SK-N-SH treated with all-trans-retinoic acid at 6 μM for 48 hours (cell line): ENCODE results near the gene LHX6.

ENCODE experiments used
- ATAC-seq: fragments of 200-7000 bp; cut with Tn5 transposase; 3 replicates; pipeline ENCODE4 v1.9.1; 2020; ENCODE audit warnings: mild to moderate bottlenecking, moderate library complexity
- ARNTL ChIP-seq: fragments of 450-650 bp; formaldehyde crosslinking; IDR thresholded peaks from 2 replicates; pipeline ENCODE4 v1.5.0; 2020; ENCODE audit warnings: low read depth, mild to moderate bottlenecking, moderate library complexity, borderline replicate concordance
- BACH2 ChIP-seq: fragments of 250-450 bp; sonication (Bioruptor Pico); IDR thresholded peaks from 2 replicates; pipeline ENCODE4 v1.9.0; 2021; ENCODE audit warnings: mild to moderate bottlenecking, borderline replicate concordance
- CSDC2 ChIP-seq: fragments of 250-450 bp; sonication (Bioruptor Pico); IDR thresholded peaks from 2 replicates; pipeline ENCODE4 v1.5.0; 2020; ENCODE audit warnings: mild to moderate bottlenecking, moderate library complexity
- GLIS3 ChIP-seq: fragments of 250-450 bp; sonication (Bioruptor Pico); IDR thresholded peaks from 2 replicates; pipeline ENCODE4 v1.5.0; 2020; ENCODE audit warnings: mild to moderate bottlenecking, moderate library complexity
- ISL1 ChIP-seq: fragments of 250-450 bp; sonication (Bioruptor Pico); IDR thresholded peaks from 2 replicates; pipeline ENCODE4 v2.1.2; 2022; ENCODE audit warnings: mild to moderate bottlenecking, moderate library complexity
- OSR1 ChIP-seq: fragments of 250-450 bp; sonication (Bioruptor Pico); IDR thresholded peaks from 2 replicates; pipeline ENCODE4 v1.8.0; 2022; ENCODE audit warnings: moderate library complexity, mild to moderate bottlenecking, inconsistent platforms
- PPARA ChIP-seq: fragments of 250-450 bp; sonication (Bioruptor Pico); IDR thresholded peaks from 2 replicates; pipeline ENCODE4 v1.5.0; 2020; ENCODE audit warnings: mild to moderate bottlenecking, borderline replicate concordance
- SNAI2 ChIP-seq: fragments of 250-450 bp; sonication (Bioruptor Pico); IDR thresholded peaks from 2 replicates; pipeline ENCODE4 v1.5.0; 2020; ENCODE audit warnings: mild to moderate bottlenecking, moderate library complexity
- TCF4 ChIP-seq: fragments of 250-450 bp; sonication (Bioruptor Pico); IDR thresholded peaks from 2 replicates; pipeline ENCODE4 v1.8.0; 2021; ENCODE audit warnings: mild to moderate bottlenecking, moderate library complexity, borderline replicate concordance
- TSHZ2 ChIP-seq: fragments of 250-450 bp; sonication (Bioruptor Pico); IDR thresholded peaks from 2 replicates; pipeline ENCODE4 v1.5.0; 2020; ENCODE audit warnings: mild to moderate bottlenecking, moderate library complexity
- ZC3H10 ChIP-seq: fragments of 250-450 bp; sonication (Bioruptor Pico); IDR thresholded peaks from 2 replicates; pipeline ENCODE4 v1.5.1; 2021; ENCODE audit warnings: mild to moderate bottlenecking, moderate library complexity
- ZFP3 ChIP-seq: fragments of 250-450 bp; sonication (Bioruptor Pico); IDR thresholded peaks from 2 replicates; pipeline ENCODE4 v1.5.0; 2020; ENCODE audit warnings: mild to moderate bottlenecking, moderate library complexity
- ZFP30 ChIP-seq: fragments of 450-650 bp; formaldehyde crosslinking; IDR thresholded peaks from 2 replicates; pipeline ENCODE4 v1.5.0; 2022; ENCODE audit warnings: mild to moderate bottlenecking, moderate library complexity
- ZNF8 ChIP-seq: fragments of 450-650 bp; formaldehyde crosslinking; IDR thresholded peaks from 2 replicates; pipeline ENCODE4 v1.5.0; 2020; ENCODE audit warnings: mild to moderate bottlenecking, moderate library complexity
- TF ChIP-seq, protein P1 (sequence below): fragments of 250-450 bp; sonication (Bioruptor Pico); IDR thresholded peaks from 2 replicates; pipeline ENCODE4 v1.8.0; 2021; ENCODE audit warnings: low read depth, mild to moderate bottlenecking, moderate library complexity, borderline replicate concordance
- TF ChIP-seq, protein P2 (sequence below): fragments of 250-450 bp; sonication (Bioruptor Pico); IDR thresholded peaks from 2 replicates; pipeline ENCODE4 v1.5.1; 2020; ENCODE audit warnings: low read depth, mild to moderate bottlenecking, moderate library complexity
- TF ChIP-seq, protein P3 (sequence below): fragments of 250-450 bp; sonication (Bioruptor Pico); IDR thresholded peaks from 2 replicates; pipeline ENCODE4 v1.8.0; 2020; ENCODE audit warnings: mild to moderate bottlenecking, moderate library complexity, borderline replicate concordance
- TF ChIP-seq, protein P4 (sequence below): fragments of 250-450 bp; sonication (Bioruptor Pico); IDR thresholded peaks from 2 replicates; pipeline ENCODE4 v1.5.1; 2021; ENCODE audit warnings: mild to moderate bottlenecking, moderate library complexity

LHX6 gene

GRCh38 chr9:122195875-122196274, 32.9 kb downstream of the LHX6 start:
- no peak for TF ChIP-seq TCF4 (CRISPR knock-in tag)
- no peak for TF ChIP-seq CSDC2 (CRISPR knock-in tag)
- TF ChIP-seq OSR1 (CRISPR knock-in tag) = no peak
- TF ChIP-seq, protein P1, sequence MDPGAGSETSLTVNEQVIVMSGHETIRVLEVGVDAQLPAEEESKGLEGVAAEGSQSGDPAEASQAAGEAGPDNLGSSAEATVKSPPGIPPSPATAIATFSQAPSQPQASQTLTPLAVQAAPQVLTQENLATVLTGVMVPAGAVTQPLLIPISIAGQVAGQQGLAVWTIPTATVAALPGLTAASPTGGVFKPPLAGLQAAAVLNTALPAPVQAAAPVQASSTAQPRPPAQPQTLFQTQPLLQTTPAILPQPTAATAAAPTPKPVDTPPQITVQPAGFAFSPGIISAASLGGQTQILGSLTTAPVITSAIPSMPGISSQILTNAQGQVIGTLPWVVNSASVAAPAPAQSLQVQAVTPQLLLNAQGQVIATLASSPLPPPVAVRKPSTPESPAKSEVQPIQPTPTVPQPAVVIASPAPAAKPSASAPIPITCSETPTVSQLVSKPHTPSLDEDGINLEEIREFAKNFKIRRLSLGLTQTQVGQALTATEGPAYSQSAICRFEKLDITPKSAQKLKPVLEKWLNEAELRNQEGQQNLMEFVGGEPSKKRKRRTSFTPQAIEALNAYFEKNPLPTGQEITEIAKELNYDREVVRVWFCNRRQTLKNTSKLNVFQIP (CRISPR knock-in tag) = no peak
- TF ChIP-seq, protein P2, sequence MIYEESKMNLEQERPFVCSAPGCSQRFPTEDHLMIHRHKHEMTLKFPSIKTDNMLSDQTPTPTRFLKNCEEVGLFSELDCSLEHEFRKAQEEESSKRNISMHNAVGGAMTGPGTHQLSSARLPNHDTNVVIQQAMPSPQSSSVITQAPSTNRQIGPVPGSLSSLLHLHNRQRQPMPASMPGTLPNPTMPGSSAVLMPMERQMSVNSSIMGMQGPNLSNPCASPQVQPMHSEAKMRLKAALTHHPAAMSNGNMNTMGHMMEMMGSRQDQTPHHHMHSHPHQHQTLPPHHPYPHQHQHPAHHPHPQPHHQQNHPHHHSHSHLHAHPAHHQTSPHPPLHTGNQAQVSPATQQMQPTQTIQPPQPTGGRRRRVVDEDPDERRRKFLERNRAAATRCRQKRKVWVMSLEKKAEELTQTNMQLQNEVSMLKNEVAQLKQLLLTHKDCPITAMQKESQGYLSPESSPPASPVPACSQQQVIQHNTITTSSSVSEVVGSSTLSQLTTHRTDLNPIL = no peak
- TF ChIP-seq GLIS3 (CRISPR knock-in tag) = no peak
- no peak for TF ChIP-seq BACH2 (CRISPR knock-in tag)
- TF ChIP-seq SNAI2 (CRISPR knock-in tag) = no peak
- no peak for TF ChIP-seq ZFP30 (CRISPR knock-in tag)
- no peak for TF ChIP-seq ARNTL (CRISPR knock-in tag)
- TF ChIP-seq, protein P3, sequence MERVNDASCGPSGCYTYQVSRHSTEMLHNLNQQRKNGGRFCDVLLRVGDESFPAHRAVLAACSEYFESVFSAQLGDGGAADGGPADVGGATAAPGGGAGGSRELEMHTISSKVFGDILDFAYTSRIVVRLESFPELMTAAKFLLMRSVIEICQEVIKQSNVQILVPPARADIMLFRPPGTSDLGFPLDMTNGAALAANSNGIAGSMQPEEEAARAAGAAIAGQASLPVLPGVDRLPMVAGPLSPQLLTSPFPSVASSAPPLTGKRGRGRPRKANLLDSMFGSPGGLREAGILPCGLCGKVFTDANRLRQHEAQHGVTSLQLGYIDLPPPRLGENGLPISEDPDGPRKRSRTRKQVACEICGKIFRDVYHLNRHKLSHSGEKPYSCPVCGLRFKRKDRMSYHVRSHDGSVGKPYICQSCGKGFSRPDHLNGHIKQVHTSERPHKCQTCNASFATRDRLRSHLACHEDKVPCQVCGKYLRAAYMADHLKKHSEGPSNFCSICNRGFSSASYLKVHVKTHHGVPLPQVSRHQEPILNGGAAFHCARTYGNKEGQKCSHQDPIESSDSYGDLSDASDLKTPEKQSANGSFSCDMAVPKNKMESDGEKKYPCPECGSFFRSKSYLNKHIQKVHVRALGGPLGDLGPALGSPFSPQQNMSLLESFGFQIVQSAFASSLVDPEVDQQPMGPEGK = no peak
- TF ChIP-seq ZC3H10 (CRISPR knock-in tag) = no peak
- no peak for TF ChIP-seq PPARA
- TF ChIP-seq ZNF8 = no peak
- TF ChIP-seq, all 23 proteins: peak for 0
- no peak for ATAC-seq

- TF ChIP-seq BACH2 (CRISPR knock-in tag) (no peak), GLIS3 (CRISPR knock-in tag) (no peak), TSHZ2 (CRISPR knock-in tag) (no peak), ZFP30 (CRISPR knock-in tag) (no peak), SNAI2 (CRISPR knock-in tag) (no peak), OSR1 (CRISPR knock-in tag) (no peak), ZFP3 (CRISPR knock-in tag) (no peak)
- TF ChIP-seq, protein P1 (CRISPR knock-in tag) = no peak
- TF ChIP-seq, protein P3 = no peak
- ATAC-seq = no peak
Measured at GRCh38 chr9:122193651-122194050, 35.1 kb downstream of the LHX6 start.

DNA sequence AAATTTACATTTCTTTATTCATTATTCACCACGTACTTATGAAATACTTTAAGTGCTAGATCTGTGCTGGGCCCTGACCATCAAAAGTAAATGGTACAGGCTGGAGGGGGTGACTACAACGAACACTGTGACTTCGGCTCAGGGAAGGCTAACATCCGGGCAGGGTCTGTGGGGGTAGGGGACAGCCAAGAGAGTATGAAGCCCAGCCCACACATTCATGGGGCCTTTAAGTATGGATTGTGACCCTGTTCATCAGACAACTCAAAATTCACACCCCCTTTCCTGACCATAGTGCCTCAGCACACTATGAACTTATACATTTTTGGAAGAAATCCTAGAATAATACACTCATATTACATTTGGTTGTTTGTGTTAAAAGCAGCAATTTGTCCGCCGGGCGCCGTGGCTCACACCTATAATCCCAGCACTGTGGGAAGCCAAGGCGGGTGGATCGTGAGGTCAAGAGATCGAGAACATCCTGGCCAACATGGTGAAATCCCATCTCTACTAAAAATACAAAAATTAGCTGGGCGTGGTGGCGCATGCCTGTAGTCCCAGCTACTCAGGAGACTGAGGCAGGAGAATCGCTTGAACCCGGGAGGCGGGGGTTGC, 35.7 kb downstream of the LHX6 start:
- TF ChIP-seq ZC3H10 (CRISPR knock-in tag) (no peak), CSDC2 (CRISPR knock-in tag) (no peak), ISL1 (no peak), PPARA (no peak)
- TF ChIP-seq, protein P4, sequence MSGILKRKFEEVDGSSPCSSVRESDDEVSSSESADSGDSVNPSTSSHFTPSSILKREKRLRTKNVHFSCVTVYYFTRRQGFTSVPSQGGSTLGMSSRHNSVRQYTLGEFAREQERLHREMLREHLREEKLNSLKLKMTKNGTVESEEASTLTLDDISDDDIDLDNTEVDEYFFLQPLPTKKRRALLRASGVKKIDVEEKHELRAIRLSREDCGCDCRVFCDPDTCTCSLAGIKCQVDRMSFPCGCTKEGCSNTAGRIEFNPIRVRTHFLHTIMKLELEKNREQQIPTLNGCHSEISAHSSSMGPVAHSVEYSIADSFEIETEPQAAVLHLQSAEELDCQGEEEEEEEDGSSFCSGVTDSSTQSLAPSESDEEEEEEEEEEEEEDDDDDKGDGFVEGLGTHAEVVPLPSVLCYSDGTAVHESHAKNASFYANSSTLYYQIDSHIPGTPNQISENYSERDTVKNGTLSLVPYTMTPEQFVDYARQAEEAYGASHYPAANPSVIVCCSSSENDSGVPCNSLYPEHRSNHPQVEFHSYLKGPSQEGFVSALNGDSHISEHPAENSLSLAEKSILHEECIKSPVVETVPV (CRISPR knock-in tag) = no peak
- no peak for ATAC-seq
